ENCODE measurements around the gene ZNF74. TPM values are rescaled to one million over a fixed set of nuclear protein-coding genes. Genes with fewer than 3 reads are reported as not detected.

Gene ZNF74
- total and polyA plus RNA-seq, 2 donors (not counting 1 experiment from before 2014, with no cell fraction given) = 11.6 TPM

- H3K9ac ChIP-seq (ENCODE audit: low read length) = peak overlapping the region; percentile 87
- H4K20me1 ChIP-seq (ENCODE audit: control insufficient read depth, insufficient read depth, low read length, poor library complexity, severe bottlenecking) = no peaks in the 10 kb centered on the region
- Mint-ChIP-seq H3K27ac (peak overlapping the region; percentile 95), H3K9me3 (ENCODE audit: insufficient read depth) (no peaks in the 10 kb centered on the region), H3K4me3 (peak overlapping the region; percentile 97), H3K27me3 (no peaks in the 10 kb centered on the region), H3K4me1 (peaks cover 29% of the 10 kb centered on the region)
- H3K4me2 ChIP-seq (replicated peaks; ENCODE audit: low read depth, low read length, poor library complexity, severe bottlenecking) = peak overlapping the region; percentile 89
- 96% methylated on average over 21 of the region's 23 CpGs for WGBS (ENCODE audit: insufficient coverage)
- peak overlapping the region; percentile 53 to 86 (median 74) for H3K4me3 ChIP-seq (ENCODE audit: control extremely low read depth in 1 of 5, extremely low read depth in 1 of 5, insufficient read depth in 1 of 5, low read depth in 2 of 5, low read length in 4 of 5)
- CTCF ChIA-PET = interaction anchor here (0.8 to 1.2 kb wide), 3 partner anchors 25 to 70 kb away, joined by 3 to 6 read pairs (median 3); no protein-coding TSS in a partner anchor
- TF ChIP-seq EZH2 (IDR thresholded peaks at IDR 0.05; ENCODE audit: borderline replicate concordance, insufficient read depth, low read depth, low read length, poor library complexity, severe bottlenecking) (no peak), CTCF (IDR thresholded peaks at IDR 0.05) (no peak)
- peak overlapping the region; percentile 100 for H2AFZ ChIP-seq (ENCODE audit: insufficient read depth, low read depth, low read length, poor library complexity, severe bottlenecking)
- no peaks in the 10 kb centered on the region for H3K36me3 ChIP-seq (replicated peaks in 1 of 2; ENCODE audit: control extremely low read depth in 1 of 2, control insufficient read depth in 1 of 2, extremely low read depth in 1 of 2, insufficient read depth in 2 of 2, low read length in 1 of 2)
- peaks cover 0 to 3% (median 0%) of the 10 kb centered on the region in 4 experiments for H3K27me3 ChIP-seq (replicated peaks in 1 of 4; ENCODE audit: control extremely low read depth in 1 of 4, control insufficient read depth in 3 of 4, insufficient read depth in 4 of 4, low read length in 3 of 4)
- H3K79me2 ChIP-seq (ENCODE audit: control insufficient read depth, insufficient read depth, low read length) = peaks cover 15% of the 10 kb centered on the region
- H3K9me3 ChIP-seq (ENCODE audit: control extremely low read depth in 1 of 3, control insufficient read depth in 2 of 3, insufficient read depth in 1 of 3, low read length in 2 of 3) = peaks cover 0 to 6% (median 0%) of the 10 kb centered on the region in 3 donors
- DNase-seq (no peak), ATAC-seq (ENCODE audit: low read depth) (no peak)
- intact Hi-C loops (cut with micrococcal nuclease) = loop anchor here (5.0 kb wide), 1 partner anchor 464 kb away; the partner anchor contains the start of genes PI4KA and SNAP29
- H3K27ac ChIP-seq (ENCODE audit: low read length in 2 of 2) = peak overlapping the region; percentile 47 to 77
- peaks cover 10 to 19% of the 10 kb centered on the region in 2 donors for H3K4me1 ChIP-seq (ENCODE audit: control insufficient read depth in 2 of 2, insufficient read depth in 2 of 2, low read length in 2 of 2)
- POLR2A ChIA-PET = interaction anchor here (1.0 to 1.4 kb wide), 2 partner anchors 70 to 310 kb away, joined by 3 to 5 read pairs; no protein-coding TSS in a partner anchor
Measured at GRCh38 chr22:20392983-20393704, 807 bp upstream of the ZNF74 start.

All from B cell (primary cell).